Transverse colon (tissue), 4 donors: ENCODE results near the gene UGT3A2. TPM values are rescaled to one million over a fixed set of nuclear protein-coding genes. Genes with fewer than 3 reads are reported as not detected.

ENCODE experiments used
- DNase-seq: peaks from one replicate; pipeline ENCODE4 v3.0.0-alpha.2; 2019
- H3K27ac ChIP-seq, 4 donors: fragments of 200-600 bp; sonication (generic); 2 replicates each; pipeline ENCODE4 v1.5.1; 2016 to 2018; ENCODE audit warnings: inconsistent platforms in 4 of 4
- H3K27me3 ChIP-seq: fragments of 200-600 bp; sonication (generic); 2 replicates; pipeline ENCODE4 v1.5.1; 2017; ENCODE audit warnings: inconsistent platforms
- H3K36me3 ChIP-seq, 4 donors: fragments of 200-600 bp; sonication (generic); 2 replicates each; pipeline ENCODE4 v1.5.1; 2017 to 2019; ENCODE audit warnings: inconsistent platforms in 4 of 4
- H3K4me1 ChIP-seq, 4 donors: fragments of 200-600 bp; sonication (generic); 2 replicates each; pipeline ENCODE4 v1.5.1; 2017 to 2020; ENCODE audit warnings: inconsistent platforms in 4 of 4
- H3K4me3 ChIP-seq, 4 donors: fragments of 200-600 bp; sonication (generic); 1 replicate in 1 of 4; 2 replicates in 3 of 4; pipeline versions ENCODE4 v1.5.1 to v1.6.1; 2017 to 2019; ENCODE audit warnings: inconsistent platforms in 4 of 4
- H3K9me3 ChIP-seq, 2 donors: fragments of 200-600 bp; sonication (generic); 2 replicates each; pipeline ENCODE4 v1.5.1; 2017 to 2019; ENCODE audit warnings: inconsistent platforms in 2 of 2
- CTCF ChIP-seq, 5 experiments: fragments of 200-600 bp in 3 of 5; fragments of 450-650 bp in 2 of 5; sonication (generic) in 3 of 5; IDR thresholded peaks; 1 replicate in 2 of 5; 2 replicates in 3 of 5; pipeline ENCODE4 v1.5.1; 2016 to 2017; ENCODE audit warnings: antibody characterized with exemption in 5 of 5, inconsistent platforms in 3 of 5, mild to moderate bottlenecking in 2 of 5, moderate library complexity in 1 of 5
- EP300 ChIP-seq: sonication (generic); formaldehyde crosslinking; IDR thresholded peaks from one replicate; pipeline ENCODE4 v1.6.1; 2017; ENCODE audit warnings: antibody characterized with exemption, low read depth
- POLR2A ChIP-seq: fragments of 450-650 bp; IDR thresholded peaks from one replicate; pipeline ENCODE4 v1.6.1; 2016; ENCODE audit warnings: antibody characterized with exemption, mild to moderate bottlenecking, moderate library complexity
- POLR2AphosphoS5 ChIP-seq, 3 donors: sonication (generic); formaldehyde crosslinking; IDR thresholded peaks; one replicate each; pipeline ENCODE4 v1.6.1; 2016; ENCODE audit warnings: antibody characterized with exemption in 3 of 3
- WGBS, 2 donors: methylation state at CpG; one replicate each; pipeline ENCODE4 v1.1.5; 2018; ENCODE audit warnings: low coverage in 1 of 2; 5-methylcytosine and 5-hydroxymethylcytosine counted together
- in situ Hi-C, 4 donors: fragments of 200-750 bp; cut with MboI; loops; one replicate each; pipeline versions ENCODE4 v1.15.0 to v1.15.1; 2017; ENCODE audit warnings: low sequenced_read_pairs in 3 of 4, low pct_ligation_motif_present in 1 of 4, low pct_unique_long_range_greater_than_20kb in 1 of 4
- intact Hi-C: fragments of 100-400 bp; cut with DNase I; formaldehyde crosslinking; loops from one replicate; pipeline ENCODE4 v1.15.1; 2023; ENCODE audit warnings: low total_unique reads
- total RNA-seq, 4 donors: library from RNA; depleted of rRNA; stranded (reverse); fragments of >200 nt; gene quantifications; one replicate each; pipeline ENCODE4 v1.1.0, GENCODE V29; 2016

UGT3A2 gene
- total RNA-seq, 4 donors from 2014 or later: 0.48 TPM; not detected in 3

- DNase-seq: no peak
- TF ChIP-seq CTCF (IDR thresholded peaks at IDR 0.05) (no peak), POLR2AphosphoS5 (IDR thresholded peaks at IDR 0.05) (no peak), EP300 (no peak), POLR2A (no peak)
- H3K36me3 ChIP-seq: no peaks in the 10 kb centered on the region
- H3K27me3 ChIP-seq: no peaks in the 10 kb centered on the region
- no peak overlapping the region for H3K4me3 ChIP-seq
- intact Hi-C loops (no loop called here), in situ Hi-C loops (no loop called here)
- no peak overlapping the region for H3K27ac ChIP-seq
- H3K4me1 ChIP-seq: no peaks in the 10 kb centered on the region
- no peaks in the 10 kb centered on the region for H3K9me3 ChIP-seq
These were observed 33.6 kb downstream of the UGT3A2 start for GRCh38 chr5:36033047-36033446.

- intact Hi-C loops (no loop called here), in situ Hi-C loops (no loop called here)
- Histone ChIP-seq H3K9me3 (no peaks in the 10 kb centered on the region), H3K27ac (no peak overlapping the region), H3K27me3 (no peaks in the 10 kb centered on the region), H3K36me3 (no peaks in the 10 kb centered on the region), H3K4me3 (no peak overlapping the region), H3K4me1 (no peaks in the 10 kb centered on the region)
- WGBS, 2 donors: 79% methylated on average over 6 of the region's 6 CpGs; no CpG with 5 or more reads in 1 of the 2 donors
- DNase-seq: no peak
- TF ChIP-seq POLR2AphosphoS5 (IDR thresholded peaks at IDR 0.05) (no peak), POLR2A (no peak), CTCF (IDR thresholded peaks at IDR 0.05) (no peak), EP300 (no peak)
These were observed 35.5 kb downstream of the UGT3A2 start for GRCh38 chr5:36031223-36031622.

DNA sequence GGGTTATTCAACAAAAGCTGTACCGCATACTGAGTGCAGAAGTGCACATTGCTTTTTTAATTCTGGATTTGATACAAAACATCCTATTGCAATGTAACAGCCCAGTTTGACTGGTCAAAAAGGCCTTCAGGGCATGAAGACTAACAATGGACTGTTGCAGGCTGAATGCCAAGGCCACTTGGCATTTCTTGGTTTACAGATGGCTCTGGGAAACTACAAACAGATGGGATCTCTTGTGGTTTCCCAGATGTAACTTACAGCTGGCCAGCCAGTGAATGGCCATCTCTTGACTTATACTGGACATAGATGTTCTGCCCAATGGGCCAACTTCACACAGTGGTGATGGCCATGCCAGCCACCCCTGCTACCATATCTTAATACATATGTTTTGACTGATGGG lies 36.8 kb downstream of the UGT3A2 start:
- no peak overlapping the region for H3K27ac ChIP-seq
- intact Hi-C loops: no loop called here
- TF ChIP-seq POLR2A (no peak), POLR2AphosphoS5 (IDR thresholded peaks at IDR 0.05) (no peak), EP300 (no peak), CTCF (IDR thresholded peaks at IDR 0.05) (no peak)
- no peaks in the 10 kb centered on the region for H3K36me3 ChIP-seq
- H3K4me1 ChIP-seq: no peaks in the 10 kb centered on the region
- WGBS, 2 donors: 93% methylated on average over 1 of the region's 1 CpG; no CpG with 5 or more reads in 1 of the 2 donors
- in situ Hi-C loops: no loop called here
- no peak overlapping the region for H3K4me3 ChIP-seq
- no peaks in the 10 kb centered on the region for H3K9me3 ChIP-seq
- no peak for DNase-seq
- H3K27me3 ChIP-seq: no peaks in the 10 kb centered on the region

DNA sequence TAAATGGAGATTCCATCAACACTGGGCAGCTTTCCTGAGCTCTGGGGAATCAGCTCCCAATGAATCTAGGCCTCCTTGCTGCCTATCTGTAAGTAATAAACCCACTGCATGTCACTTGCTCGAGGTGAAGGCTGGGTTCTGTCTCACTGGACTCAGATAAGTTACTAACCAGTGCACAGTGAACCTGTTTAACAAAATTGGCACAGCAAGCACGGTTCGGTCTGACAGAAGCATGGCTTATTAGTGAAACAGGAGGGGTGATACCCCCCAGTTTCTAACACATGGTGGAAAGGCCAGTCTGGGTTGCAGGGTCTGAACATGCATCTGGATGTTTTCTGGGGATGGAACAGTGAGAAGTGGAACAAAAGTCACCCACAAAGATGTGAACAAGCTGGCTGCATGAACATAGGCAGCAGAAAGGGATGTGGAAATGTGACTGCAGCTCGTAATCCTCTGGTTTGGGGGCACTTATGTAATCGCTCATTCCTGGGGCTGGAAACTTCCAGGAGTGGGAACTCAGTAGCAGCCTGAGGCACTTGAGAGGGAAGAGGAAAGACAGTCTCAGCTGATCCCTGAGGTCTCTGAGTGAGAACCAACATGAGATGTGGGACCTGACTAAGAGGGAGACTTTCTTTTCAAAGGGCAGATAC lies 37.7 kb downstream of the UGT3A2 start:
- H3K27me3 ChIP-seq: no peaks in the 10 kb centered on the region
- no peak for DNase-seq
- intact Hi-C loops (no loop called here), in situ Hi-C loops (no loop called here)
- H3K4me3 ChIP-seq: no peak overlapping the region
- H3K9me3 ChIP-seq: no peaks in the 10 kb centered on the region
- 76 to 80% methylated on average over 1 to 4 of the region's 5 CpGs for WGBS, 2 donors
- TF ChIP-seq POLR2AphosphoS5 (IDR thresholded peaks at IDR 0.05) (no peak), EP300 (no peak), CTCF (IDR thresholded peaks at IDR 0.05) (no peak), POLR2A (no peak)
- H3K27ac ChIP-seq: no peak overlapping the region
- H3K36me3 ChIP-seq: no peaks in the 10 kb centered on the region
- H3K4me1 ChIP-seq: no peaks in the 10 kb centered on the region
